DMS53 (cell line): ENCODE data around the gene FAF2.
"Not testable (repeated sequence)": the region's sequence is repeated elsewhere in the genome, so short reads cannot be mapped to it uniquely, and the experiment has no call there.

ENCODE experiments used
- DNase-seq: peaks from one replicate; lab custom pipeline; 2025; lab: John Stamatoyannopoulos, UW

Gene FAF2

GRCh38 chr5:176543428-176544182 is 95.4 kb downstream of the FAF2 start:
- DNase-seq = peak; percentile 96

GRCh38 chr5:176545388-176545736 is 97.2 kb downstream of the FAF2 start:
- DNase-seq = no peak

DNA sequence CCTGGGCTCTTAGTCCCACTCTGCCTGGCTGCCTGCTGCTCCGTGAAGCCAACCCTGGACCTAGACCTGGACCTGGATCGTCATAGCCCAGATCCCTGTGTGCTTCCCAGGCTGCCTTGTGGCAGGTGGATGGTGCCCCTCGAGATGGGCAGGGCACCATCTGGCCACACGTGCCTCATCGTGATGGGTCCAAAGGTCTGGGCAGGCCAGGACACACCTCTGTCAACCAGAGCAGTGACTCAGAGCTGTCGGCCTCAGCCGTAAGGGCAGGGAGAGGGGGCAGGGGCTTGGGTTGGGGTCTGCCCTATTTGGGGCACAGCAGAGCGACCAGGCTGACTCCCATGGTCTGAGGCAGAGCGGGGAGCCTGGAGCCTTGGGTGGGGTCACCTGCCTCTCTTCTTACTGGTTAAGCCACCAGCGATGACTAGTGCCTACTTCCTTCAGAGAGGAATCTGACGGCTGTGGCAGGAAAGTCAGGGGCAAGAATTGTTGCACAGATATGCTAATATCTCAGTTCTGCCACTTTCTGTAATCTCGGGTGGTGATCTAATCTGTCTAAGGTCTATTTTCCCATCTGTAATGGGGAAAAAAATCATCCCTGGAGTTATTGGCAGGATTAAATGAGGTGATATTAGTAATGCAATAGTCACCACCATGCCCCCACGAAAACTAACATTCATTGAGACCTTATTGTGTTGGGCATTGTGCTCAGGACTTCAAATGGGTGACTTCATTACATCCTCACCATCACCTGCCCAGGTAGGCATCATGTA is 97.7 kb downstream of the FAF2 start:
- DNase-seq = peak; percentile 96

DNA sequence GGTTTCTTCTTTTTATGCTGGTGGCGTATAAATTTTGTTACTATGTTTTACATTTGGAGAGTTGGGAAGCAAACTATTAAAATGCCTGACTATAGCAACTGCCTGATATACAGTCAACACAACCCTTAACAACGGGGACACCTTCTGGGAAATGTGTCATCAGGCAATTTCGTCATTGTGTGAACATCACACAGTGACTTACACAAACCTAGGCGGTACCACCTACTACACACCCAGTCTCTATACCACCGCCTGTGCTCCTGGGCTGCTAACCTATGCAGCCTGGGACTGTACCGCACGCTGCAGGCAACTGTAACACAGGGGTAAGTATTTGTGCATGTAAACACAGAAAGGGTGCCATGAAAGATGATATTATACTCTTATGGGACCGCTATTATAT is 99.6 kb downstream of the FAF2 start:
- peak; percentile 70 for DNase-seq

DNA sequence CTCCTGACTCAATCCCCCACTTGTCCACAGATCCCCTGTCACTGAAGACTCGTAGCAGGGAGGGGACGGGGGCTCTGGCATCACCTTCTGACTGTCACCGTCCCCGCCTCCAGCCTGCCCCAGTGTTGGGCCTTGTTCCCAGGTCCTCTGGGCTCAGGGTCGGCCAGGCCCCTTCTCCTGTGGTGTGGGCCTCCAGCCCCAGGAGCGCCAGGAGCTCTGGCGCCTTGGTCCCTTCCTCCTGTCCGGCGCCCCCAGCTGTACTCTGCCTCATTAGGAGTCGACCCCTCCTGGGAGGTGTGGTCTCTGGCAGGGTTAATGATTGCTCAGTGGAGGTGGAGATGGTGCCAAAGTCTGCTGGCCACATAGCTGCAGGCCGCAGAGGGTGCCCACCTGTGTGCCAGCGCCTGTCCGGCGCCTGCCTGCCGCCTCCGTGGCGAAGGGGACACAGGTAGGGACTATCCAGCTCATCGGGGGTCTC is 100.8 kb downstream of the FAF2 start, which contains the start of gene CDHR2:
Gene CDHR2, plus strand, starts transcription at position 376 of the 478 bp plus-strand sequence. CDS start 16,011 bp downstream, outside the sequence.
- no peak for DNase-seq

DNA sequence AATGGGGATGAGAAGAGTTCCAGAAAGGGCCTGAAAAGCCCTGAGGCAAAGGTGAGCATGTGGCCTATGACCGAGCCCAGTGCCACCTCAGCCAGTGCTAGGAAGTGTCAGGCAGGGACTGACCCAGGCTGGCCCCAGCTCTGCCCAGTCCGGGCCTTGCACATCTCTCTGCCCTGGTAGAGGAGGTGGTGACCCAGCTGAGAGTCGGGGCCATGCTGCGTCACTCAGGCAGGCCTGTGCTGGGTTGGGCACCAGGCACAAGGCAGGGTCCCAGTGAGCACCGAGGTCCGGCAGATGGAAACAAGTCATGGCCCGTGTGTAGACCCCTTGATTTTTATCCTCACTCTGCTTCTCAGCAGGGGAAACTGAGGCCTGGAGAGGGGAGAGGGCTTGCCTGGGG is 101.7 kb downstream of the FAF2 start:
- no peak for DNase-seq

- no peak for DNase-seq
Observed at GRCh38 chr5:176550275-176550831, 102.2 kb downstream of the FAF2 start.

DNA sequence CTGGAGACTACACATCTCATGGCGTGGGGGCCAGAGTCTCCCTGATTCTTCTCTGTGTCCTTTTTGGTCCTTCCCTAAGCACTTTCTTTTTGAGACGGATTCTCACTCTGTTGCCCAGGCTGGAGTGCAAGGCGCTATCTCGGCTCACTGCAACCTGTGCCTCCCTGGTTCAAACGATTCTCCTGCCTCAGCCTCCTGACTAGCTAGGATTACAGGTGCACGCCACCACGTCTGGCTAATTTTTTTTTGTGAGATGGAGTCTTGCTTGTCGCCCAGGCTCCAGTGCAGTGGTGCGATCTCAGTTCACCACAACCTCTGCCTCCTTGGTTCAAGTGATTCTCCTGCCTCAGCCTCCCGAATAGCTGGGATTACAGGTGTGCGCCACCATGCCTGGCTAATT is 102.8 kb downstream of the FAF2 start:
- not testable (repeated sequence) for DNase-seq

GRCh38 chr5:176552332-176552869 is 104.2 kb downstream of the FAF2 start:
- DNase-seq = no peak

DNA sequence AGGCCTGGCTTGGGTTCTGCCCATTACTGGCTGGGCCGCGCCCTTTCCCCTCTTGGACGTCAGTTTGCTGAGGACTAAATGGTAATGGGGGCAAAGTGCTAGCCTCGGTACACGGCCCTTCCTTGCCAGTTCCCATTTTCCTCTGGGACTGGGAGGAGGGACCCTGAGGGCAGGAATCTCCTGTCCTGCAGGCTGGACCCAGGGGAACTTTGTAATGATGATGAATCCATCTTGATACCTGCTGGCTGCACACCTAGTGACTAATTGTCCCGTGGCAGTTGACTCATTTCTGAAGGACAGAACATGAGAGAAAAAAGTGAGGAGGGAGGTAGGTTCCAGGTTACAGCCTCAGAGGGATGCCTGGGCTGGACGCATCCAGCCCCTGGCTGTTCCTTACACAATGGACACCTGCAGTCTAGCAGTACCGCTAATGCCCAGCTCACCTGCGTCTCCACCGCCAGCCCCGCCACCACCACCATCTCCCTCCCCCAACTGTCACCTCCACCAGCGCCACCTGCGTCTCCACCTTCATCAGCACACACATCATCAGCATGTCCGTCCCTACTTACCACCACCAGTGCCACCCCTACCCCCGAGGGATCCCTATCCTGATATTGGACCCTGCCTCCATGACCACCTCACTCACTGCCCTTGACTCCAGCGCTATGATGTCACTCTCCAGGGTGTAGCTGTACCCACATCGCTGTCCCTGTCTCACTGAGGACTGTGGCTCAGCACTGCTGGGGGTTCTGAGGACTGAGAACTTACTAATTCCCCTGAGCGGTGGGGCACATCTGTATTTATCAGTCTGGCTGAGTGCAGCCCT is 105.3 kb downstream of the FAF2 start:
- peak; percentile 80 for DNase-seq

- no peak for DNase-seq
Observed at GRCh38 chr5:176557846-176558245, 109.7 kb downstream of the FAF2 start.
